GM06990 (cell line): Measurements from ENCODE around the gene DUOXA2.

Experiments used
- DNase-seq: peaks from one replicate; pipeline ENCODE4 v3.0.0-alpha.2; 2011; ENCODE audit not compliant: insufficient read length; ENCODE audit errors: extremely low read depth
- H3K27me3 ChIP-seq: replicated peaks from 2 replicates; pipeline ENCODE4 v1.6.0; 2011; ENCODE audit warnings: low read length; ENCODE audit not compliant: control insufficient read depth, insufficient read depth
- H3K36me3 ChIP-seq: 2 replicates; pipeline ENCODE4 v1.5.1; 2011; ENCODE audit warnings: low read length; ENCODE audit not compliant: control insufficient read depth, insufficient read depth
- H3K4me3 ChIP-seq: replicated peaks from 2 replicates; pipeline ENCODE4 v1.5.1; 2011; ENCODE audit warnings: low read depth, mild to moderate bottlenecking, control low read depth, low read length
- TF ChIP-seq, protein P1 (sequence below): IDR thresholded peaks from 2 replicates; pipeline ENCODE4 v1.5.1; 2011; ENCODE audit warnings: low read length, control low read depth, mild to moderate bottlenecking, inconsistent platforms; ENCODE audit not compliant: insufficient read depth, poor library complexity, severe bottlenecking

The DUOXA2 gene

DNA sequence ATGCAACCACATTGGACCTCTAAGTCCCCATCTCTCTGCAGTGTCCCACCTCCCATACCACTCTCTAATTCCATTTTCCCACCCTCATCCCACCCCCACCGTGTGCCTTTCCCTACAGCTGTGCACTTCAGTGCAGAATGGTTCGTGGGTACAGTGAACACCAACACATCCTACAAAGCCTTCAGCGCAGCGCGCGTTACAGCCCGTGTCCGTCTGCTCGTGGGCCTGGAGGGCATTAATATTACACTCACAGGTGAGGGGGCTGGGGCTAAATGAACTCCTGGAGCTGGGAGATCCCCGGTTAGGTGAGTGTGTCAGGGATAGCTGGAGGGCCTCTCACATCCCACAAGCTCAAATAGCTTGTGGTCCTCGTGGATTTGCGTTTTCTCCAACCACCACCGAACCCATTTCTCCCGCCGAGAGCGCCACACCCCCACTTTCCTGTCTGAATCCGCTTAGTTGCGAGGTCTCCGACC lies 1.9 kb downstream of the DUOXA2 start:
- no peak for DNase-seq
- TF ChIP-seq, protein P1, sequence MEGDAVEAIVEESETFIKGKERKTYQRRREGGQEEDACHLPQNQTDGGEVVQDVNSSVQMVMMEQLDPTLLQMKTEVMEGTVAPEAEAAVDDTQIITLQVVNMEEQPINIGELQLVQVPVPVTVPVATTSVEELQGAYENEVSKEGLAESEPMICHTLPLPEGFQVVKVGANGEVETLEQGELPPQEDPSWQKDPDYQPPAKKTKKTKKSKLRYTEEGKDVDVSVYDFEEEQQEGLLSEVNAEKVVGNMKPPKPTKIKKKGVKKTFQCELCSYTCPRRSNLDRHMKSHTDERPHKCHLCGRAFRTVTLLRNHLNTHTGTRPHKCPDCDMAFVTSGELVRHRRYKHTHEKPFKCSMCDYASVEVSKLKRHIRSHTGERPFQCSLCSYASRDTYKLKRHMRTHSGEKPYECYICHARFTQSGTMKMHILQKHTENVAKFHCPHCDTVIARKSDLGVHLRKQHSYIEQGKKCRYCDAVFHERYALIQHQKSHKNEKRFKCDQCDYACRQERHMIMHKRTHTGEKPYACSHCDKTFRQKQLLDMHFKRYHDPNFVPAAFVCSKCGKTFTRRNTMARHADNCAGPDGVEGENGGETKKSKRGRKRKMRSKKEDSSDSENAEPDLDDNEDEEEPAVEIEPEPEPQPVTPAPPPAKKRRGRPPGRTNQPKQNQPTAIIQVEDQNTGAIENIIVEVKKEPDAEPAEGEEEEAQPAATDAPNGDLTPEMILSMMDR, result no peak
- H3K4me3 ChIP-seq, result no peak overlapping the region
- peaks cover 13% of the 10 kb centered on the region for H3K27me3 ChIP-seq
- no peaks in the 10 kb centered on the region for H3K36me3 ChIP-seq

DNA sequence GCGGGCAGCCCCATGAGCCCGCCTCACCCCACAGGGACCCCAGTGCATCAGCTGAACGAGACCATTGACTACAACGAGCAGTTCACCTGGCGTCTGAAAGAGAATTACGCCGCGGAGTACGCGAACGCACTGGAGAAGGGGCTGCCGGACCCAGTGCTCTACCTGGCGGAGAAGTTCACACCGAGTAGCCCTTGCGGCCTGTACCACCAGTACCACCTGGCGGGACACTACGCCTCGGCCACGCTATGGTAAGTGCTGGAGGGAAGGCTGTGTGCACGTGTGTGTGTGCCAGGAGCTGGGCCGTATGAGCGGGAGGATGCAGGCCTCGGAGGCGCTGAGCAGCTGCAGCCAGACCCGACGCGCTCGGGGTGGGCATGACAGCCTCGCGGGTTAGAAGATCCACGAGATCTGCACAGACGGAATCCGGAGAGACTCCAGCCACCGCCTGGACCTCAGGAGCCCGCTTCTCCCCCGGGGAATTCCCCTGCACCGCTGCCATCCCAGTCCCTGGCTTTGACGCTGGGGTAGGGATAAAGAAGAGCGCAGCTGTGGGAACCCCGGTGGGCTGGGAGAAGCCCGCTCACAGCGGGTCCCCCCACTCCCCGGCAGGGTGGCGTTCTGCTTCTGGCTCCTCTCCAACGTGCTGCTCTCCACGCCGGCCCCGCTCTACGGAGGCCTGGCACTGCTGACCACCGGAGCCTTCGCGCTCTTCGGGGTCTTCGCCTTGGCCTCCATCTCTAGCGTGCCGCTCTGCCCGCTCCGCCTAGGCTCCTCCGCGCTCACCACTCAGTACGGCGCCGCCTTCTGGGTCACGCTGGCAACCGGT lies 2.6 kb downstream of the DUOXA2 start:
- H3K4me3 ChIP-seq, result no peak overlapping the region
- H3K36me3 ChIP-seq, result no peaks in the 10 kb centered on the region
- DNase-seq, result no peak
- TF ChIP-seq, protein P1, result no peak
- peaks cover 13% of the 10 kb centered on the region for H3K27me3 ChIP-seq

DNA sequence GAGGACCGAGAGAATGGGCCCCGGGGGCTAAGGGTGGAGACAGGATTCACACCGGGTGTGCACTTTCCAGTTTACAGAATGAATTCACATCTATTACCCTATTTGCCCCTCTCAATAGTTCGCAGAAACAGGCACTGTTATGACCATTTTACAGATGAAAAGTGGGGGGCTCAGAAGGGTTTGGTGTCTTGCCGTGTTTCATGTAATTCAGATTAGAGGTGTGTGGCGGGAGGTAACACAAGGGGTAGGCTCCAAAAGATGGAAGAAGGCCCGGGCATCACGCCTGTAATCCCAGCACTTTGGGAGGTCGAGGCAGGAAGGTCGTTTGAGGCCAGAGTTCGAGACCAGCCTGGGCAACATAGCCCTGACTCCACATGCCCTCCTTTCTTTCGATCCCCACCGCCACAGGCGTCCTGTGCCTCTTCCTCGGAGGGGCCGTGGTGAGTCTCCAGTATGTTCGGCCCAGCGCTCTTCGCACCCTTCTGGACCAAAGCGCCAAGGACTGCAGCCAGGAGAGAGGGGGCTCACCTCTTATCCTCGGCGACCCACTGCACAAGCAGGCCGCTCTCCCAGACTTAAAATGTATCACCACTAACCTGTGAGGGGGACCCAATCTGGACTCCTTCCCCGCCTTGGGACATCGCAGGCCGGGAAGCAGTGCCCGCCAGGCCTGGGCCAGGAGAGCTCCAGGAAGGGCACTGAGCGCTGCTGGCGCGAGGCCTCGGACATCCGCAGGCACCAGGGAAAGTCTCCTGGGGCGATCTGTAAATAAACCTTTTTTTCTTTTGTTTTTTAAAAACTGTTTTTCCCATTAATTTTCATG lies 3.4 kb downstream of the DUOXA2 start:
- H3K27me3 ChIP-seq, result peaks cover 13% of the 10 kb centered on the region
- H3K4me3 ChIP-seq, result no peak overlapping the region
- H3K36me3 ChIP-seq, result no peaks in the 10 kb centered on the region
- DNase-seq, result no peak
- TF ChIP-seq, protein P1, result no peak

DNA sequence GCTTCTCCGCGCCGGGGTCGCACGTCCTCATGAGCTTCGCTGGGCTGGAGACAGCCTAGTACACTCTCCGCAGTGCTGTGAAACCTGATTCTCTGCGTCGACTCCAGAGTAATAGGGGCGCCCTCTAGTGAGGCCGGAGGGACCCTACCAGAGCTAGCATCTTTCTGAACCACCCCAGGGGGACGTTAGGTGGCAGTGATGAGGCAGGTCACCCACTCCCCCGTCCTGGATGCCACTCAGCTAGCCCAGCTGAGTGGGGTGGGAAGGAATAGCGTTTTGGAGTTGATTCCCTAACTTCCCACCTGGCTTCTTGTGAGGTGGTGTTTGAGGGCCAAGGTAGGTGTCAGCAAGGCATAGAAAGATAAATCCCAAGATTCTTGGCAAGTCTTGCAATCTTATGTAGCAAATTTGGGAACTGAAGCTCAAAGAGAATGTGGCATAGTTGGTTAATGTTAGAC lies 4.0 kb downstream of the DUOXA2 start:
- H3K36me3 ChIP-seq, result no peaks in the 10 kb centered on the region
- DNase-seq, result peak; percentile 56
- TF ChIP-seq, protein P1, result peak; percentile 100
- H3K27me3 ChIP-seq, result peaks cover 11% of the 10 kb centered on the region
- no peak overlapping the region for H3K4me3 ChIP-seq

DNA sequence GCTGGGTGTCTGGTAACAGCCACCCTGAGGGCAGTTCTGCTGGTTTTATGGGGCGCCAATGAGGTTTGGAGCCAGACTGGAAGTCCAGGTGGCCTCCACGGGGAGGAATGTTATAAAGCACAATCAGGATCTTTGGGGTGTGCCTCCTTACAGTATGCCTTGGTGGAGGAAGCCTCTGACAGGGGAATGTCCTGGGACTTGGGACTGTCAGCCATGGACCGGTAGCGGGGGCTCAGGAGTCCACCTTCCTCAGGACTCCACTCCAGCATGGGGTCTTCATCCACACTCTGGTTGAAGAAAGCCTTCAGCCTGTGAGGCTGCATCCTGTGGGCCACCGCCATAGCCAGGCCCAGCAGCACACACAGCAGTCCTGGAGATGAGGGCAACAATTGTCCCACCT lies 4.9 kb downstream of the DUOXA2 start:
- Histone ChIP-seq H3K4me3 (no peak overlapping the region), H3K27me3 (peaks cover 8% of the 10 kb centered on the region), H3K36me3 (no peaks in the 10 kb centered on the region)
- TF ChIP-seq, protein P1, result no peak
- no peak for DNase-seq
